ENCODE measurements around the gene RGL2. TPM values are rescaled to one million over a fixed set of nuclear protein-coding genes. Genes with fewer than 3 reads are reported as not detected.
"Not testable (repeated sequence)": the region's sequence is repeated elsewhere in the genome, so short reads cannot be mapped to it uniquely, and the experiment has no call there.

RGL2 gene
- total RNA-seq, 2 donors from 2014 or later, result 34.3 to 43.7 TPM

GRCh38 chr6:33272275-33273128 lies 26.2 kb downstream of the RGL2 start:
- Mint-ChIP-seq H3K27ac (peak overlapping the region; percentile 98), H3K9me3 (no peaks in the 10 kb centered on the region), H3K27me3 (ENCODE audit: low read depth) (no peaks in the 10 kb centered on the region), H3K36me3 (ENCODE audit: insufficient read depth in 2 of 2) (peaks cover 28 to 55% of the 10 kb centered on the region in 2 donors), H3K4me1 (ENCODE audit: low read depth) (peaks cover 66% of the 10 kb centered on the region), H3K4me3 (peak overlapping the region; percentile 94 to 98)
- peak; percentile 2 to 4 for ATAC-seq (replicated peaks in 1 of 2)
- DNase-seq, result no peak

DNA sequence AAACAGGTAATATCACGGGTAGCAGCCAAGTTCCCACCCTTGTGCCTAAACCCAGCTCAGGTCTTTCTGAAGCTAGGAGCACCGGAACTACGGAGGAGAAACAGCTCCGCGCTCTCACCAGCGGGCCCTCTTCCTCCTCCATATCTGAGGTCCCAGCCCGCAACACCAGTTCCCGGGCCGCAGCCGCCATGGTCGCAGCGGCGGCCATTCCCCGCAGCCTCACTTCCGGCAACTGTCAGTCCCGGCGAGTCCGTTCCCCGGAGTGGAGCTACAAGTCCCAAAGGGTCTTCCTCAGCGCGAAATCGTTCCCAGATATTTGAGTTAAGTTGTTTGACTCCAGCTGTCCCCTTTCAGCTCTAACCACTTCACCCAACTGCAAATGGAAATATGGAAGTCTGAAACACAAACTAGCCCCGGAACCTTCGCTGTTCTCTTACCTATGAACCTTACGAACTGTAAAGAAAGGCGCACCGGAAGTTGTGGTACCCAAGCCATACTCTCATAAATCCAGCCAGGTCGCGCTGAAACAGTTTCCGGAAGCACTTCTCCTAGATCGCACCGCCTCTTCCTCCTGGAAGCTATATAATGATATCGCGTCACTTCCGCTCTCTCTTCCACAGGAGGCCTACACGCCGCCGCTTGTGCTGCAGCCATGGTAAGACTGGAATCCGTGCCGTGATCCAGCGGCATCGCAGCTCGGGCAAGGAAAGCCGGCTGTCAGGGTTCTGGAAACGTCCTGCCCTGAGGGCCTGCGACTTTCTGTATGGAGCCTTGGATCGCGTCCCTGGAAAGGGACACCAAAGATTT lies 27.1 kb downstream of the RGL2 start, which contains the start of the genes RPS18 and VPS52:
TSS of gene RPS18 (plus strand) at position 608 of the 807 bp plus-strand sequence. CDS start at position 653, 45 bp downstream.
TSS of gene VPS52 (minus strand) at position 409 of the 807 bp plus-strand sequence. CDS start at position 208, 201 bp downstream.
- DNase-seq, result peak; percentile 91 to 94
- H3K27ac Mint-ChIP-seq, result peak within 1 kb of the TSS; percentile 98
- ATAC-seq (replicated peaks in 1 of 2), result peak; percentile 91 to 93
- H3K4me1 Mint-ChIP-seq (ENCODE audit: low read depth), result peaks cover 61% of the 10 kb centered on the region
- H3K36me3 Mint-ChIP-seq (ENCODE audit: insufficient read depth in 2 of 2), result peaks cover 28 to 54% of the 10 kb centered on the region in 2 donors
- H3K9me3 Mint-ChIP-seq, result no peaks in the 10 kb centered on the region
- peak within 1 kb of the TSS; percentile 94 to 98 for H3K4me3 Mint-ChIP-seq
- H3K27me3 Mint-ChIP-seq (ENCODE audit: low read depth), result no peaks in the 10 kb centered on the region

- Mint-ChIP-seq H3K27ac (peak overlapping the region; percentile 98), H3K4me1 (ENCODE audit: low read depth) (peaks cover 55% of the 10 kb centered on the region), H3K4me3 (peak overlapping the region; percentile 94 to 98), H3K27me3 (ENCODE audit: low read depth) (no peaks in the 10 kb centered on the region), H3K9me3 (no peaks in the 10 kb centered on the region), H3K36me3 (ENCODE audit: insufficient read depth in 2 of 2) (peaks cover 28 to 54% of the 10 kb centered on the region in 2 donors)
- ATAC-seq (replicated peaks in 1 of 2) (no peak), DNase-seq (no peak)
Observed at GRCh38 chr6:33271117-33271467, 27.6 kb downstream of the RGL2 start.

GRCh38 chr6:33264015-33264414 lies 34.7 kb downstream of the RGL2 start:
- ATAC-seq (replicated peaks in 1 of 2), result no peak
- peaks cover 2 to 33% of the 10 kb centered on the region in 2 donors for H3K36me3 Mint-ChIP-seq (ENCODE audit: insufficient read depth in 2 of 2)
- no peak for DNase-seq
- no peak overlapping the region for H3K4me3 Mint-ChIP-seq
- H3K9me3 Mint-ChIP-seq, result no peaks in the 10 kb centered on the region
- no peak overlapping the region for H3K27ac Mint-ChIP-seq
- H3K27me3 Mint-ChIP-seq (ENCODE audit: low read depth), result no peaks in the 10 kb centered on the region
- H3K4me1 Mint-ChIP-seq (ENCODE audit: low read depth), result no peaks in the 10 kb centered on the region

DNA sequence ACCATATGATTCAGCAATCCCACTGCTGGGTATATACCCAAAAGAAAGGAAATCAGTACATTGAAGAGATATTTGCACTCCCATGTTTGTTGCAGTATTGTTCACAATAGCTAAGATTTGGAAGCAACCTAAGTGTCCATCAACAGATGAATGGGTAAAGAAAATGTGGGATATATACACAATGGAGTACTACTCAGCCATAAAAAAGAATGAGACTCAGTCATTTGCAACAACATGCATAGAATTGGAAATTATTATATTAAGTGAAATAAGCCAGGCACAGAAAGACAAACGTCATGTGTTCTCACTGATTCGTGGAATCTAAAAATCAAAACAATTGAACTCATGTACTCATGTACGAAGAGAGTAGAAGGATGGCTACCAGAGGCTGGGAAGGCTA lies 36.3 kb downstream of the RGL2 start:
- H3K27me3 Mint-ChIP-seq (ENCODE audit: low read depth); H3K9me3 Mint-ChIP-seq; DNase-seq; H3K4me1 Mint-ChIP-seq (ENCODE audit: low read depth); ATAC-seq (replicated peaks in 1 of 2); H3K4me3 Mint-ChIP-seq; H3K27ac Mint-ChIP-seq: not testable (repeated sequence)
- peaks cover 2 to 27% of the 10 kb centered on the region in 2 donors for H3K36me3 Mint-ChIP-seq (ENCODE audit: insufficient read depth in 2 of 2)

DNA sequence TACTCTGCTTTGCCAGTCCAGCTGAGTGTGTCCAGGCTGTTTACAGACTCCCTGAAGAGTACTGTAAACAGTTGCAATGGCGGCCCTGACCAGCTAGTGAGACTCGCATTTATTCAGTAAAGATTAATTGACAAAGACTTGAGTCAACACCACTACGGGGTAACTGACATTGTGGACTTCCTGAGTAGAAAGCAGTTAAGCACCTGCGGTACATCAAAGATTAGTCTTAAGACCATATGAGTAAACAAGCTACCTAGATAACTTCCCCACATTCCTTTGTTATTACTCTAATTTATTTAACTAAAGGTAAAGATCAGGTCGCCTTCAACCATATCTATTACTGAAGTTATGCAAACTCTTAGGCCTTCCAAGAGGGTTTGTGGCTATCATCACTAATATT lies 39.7 kb downstream of the RGL2 start:
- no peak for ATAC-seq (replicated peaks in 1 of 2)
- H3K9me3 Mint-ChIP-seq, result no peaks in the 10 kb centered on the region
- no peak overlapping the region for H3K27ac Mint-ChIP-seq
- no peak overlapping the region for H3K4me3 Mint-ChIP-seq
- no peaks in the 10 kb centered on the region for H3K4me1 Mint-ChIP-seq (ENCODE audit: low read depth)
- DNase-seq, result no peak
- peaks cover 2 to 21% of the 10 kb centered on the region in 2 donors for H3K36me3 Mint-ChIP-seq (ENCODE audit: insufficient read depth in 2 of 2)
- no peaks in the 10 kb centered on the region for H3K27me3 Mint-ChIP-seq (ENCODE audit: low read depth)

DNA sequence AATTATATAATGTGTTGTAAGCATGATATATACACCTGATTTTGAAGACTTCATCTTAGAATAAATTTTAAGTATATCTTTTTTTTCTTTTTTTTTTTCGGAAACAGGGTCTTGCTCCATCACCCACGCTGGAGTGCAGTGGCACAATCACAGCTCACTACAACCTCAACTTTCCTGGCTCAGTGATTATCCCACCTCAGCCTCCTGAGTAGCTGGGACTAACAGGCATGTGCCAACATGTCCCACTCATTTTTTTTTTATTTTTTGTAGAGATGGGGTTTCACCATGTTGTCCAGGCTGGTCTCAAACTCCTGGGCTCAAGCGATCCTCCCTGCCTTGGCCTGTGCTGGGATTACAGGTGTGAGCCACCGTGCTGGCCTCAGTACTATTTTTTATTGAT lies 44.2 kb downstream of the RGL2 start:
- no peaks in the 10 kb centered on the region for H3K27me3 Mint-ChIP-seq (ENCODE audit: low read depth)
- no peaks in the 10 kb centered on the region for H3K9me3 Mint-ChIP-seq
- no peak overlapping the region for H3K4me3 Mint-ChIP-seq
- no peak overlapping the region for H3K27ac Mint-ChIP-seq
- peaks cover 24% of the 10 kb centered on the region for H3K4me1 Mint-ChIP-seq (ENCODE audit: low read depth)
- ATAC-seq (replicated peaks in 1 of 2) (no peak), DNase-seq (no peak)
- H3K36me3 Mint-ChIP-seq (ENCODE audit: insufficient read depth in 2 of 2), result peaks cover 7 to 22% of the 10 kb centered on the region in 2 donors

DNA sequence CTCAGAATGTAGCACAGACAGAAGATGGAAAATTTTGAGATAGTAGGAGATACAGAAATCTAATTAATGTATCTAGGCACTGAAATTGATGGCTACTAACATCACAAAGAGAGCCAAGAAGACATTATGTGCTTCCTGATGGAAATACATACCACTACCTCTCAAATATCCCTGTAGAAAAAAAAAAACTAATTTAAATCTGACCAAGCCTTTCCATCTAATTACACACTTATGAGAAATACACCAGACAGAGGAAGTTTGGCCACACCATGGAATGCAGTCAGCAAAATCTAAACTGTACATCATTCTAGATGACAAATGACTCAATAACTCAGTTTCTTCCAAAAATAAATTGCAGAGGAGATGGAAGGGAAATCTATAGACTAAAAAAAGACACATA lies 46.0 kb downstream of the RGL2 start:
- H3K27me3 Mint-ChIP-seq (ENCODE audit: low read depth), result no peaks in the 10 kb centered on the region
- DNase-seq (no peak), ATAC-seq (replicated peaks in 1 of 2) (no peak)
- H3K36me3 Mint-ChIP-seq (ENCODE audit: insufficient read depth in 2 of 2), result peaks cover 7 to 18% of the 10 kb centered on the region in 2 donors
- peaks cover 34% of the 10 kb centered on the region for H3K4me1 Mint-ChIP-seq (ENCODE audit: low read depth)
- peak overlapping the region; percentile 83 for H3K27ac Mint-ChIP-seq
- H3K4me3 Mint-ChIP-seq, result no peak overlapping the region
- no peaks in the 10 kb centered on the region for H3K9me3 Mint-ChIP-seq

- ATAC-seq (replicated peaks in 1 of 2) (no peak), DNase-seq (no peak)
- H3K4me3 Mint-ChIP-seq, result peak overlapping the region in 1 of 2 donors; percentile 94
- H3K27ac Mint-ChIP-seq, result peak overlapping the region; percentile 54
- H3K36me3 Mint-ChIP-seq (ENCODE audit: insufficient read depth in 2 of 2), result peaks cover 7 to 18% of the 10 kb centered on the region in 2 donors
- no peaks in the 10 kb centered on the region for H3K9me3 Mint-ChIP-seq
- H3K4me1 Mint-ChIP-seq (ENCODE audit: low read depth), result peaks cover 34% of the 10 kb centered on the region
- no peaks in the 10 kb centered on the region for H3K27me3 Mint-ChIP-seq (ENCODE audit: low read depth)
Observed at GRCh38 chr6:33251395-33252012, 47.2 kb downstream of the RGL2 start.

GRCh38 chr6:33250731-33251130 lies 48.0 kb downstream of the RGL2 start:
- H3K4me3 Mint-ChIP-seq, result peak overlapping the region; percentile 94 to 95
- ATAC-seq (replicated peaks in 1 of 2), result no peak

DNA sequence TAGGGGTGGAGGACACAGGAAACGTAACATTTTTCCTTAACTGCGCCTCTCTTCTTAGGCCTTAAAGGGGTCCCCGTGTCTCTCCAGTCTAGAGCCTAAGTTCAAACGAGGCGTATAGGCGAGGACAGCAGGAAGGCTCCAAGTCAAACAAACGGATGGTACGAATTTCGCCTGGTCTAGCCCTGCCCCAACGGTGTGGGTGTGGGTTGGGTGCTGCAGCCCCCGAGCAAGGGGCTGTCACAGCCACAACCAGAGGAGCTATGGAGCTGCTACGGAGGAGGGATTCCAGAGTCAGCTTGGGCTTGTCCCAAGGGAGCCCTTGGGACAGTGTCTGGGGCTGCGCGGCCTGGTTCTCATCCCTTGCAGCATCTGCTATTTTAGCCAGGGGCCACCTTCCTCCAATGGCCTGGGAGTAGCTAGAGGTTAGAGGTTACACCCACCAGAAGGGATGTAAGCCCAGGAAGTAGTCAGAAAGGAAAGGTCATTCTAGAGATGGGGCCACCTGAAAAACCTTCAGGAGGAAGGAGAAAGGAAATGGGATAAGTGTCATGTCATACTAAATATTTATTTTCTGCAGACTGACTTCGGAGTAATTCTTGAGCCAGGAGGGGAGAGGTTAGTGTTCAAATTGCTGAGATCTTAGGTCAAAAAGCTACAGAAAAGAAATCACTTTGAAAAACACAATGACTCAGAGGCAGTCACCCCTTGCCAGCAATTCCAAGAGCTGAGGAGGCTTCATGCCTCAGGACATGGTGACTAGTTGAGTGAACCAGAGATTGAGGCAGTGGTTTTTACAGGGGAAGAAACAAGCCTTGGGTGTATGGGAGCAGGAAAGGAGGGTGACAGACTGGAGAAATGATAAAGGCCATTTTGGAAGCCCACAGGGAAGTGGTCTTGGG lies 48.8 kb downstream of the RGL2 start:
- H3K36me3 Mint-ChIP-seq (ENCODE audit: insufficient read depth in 2 of 2), result peaks cover 7 to 18% of the 10 kb centered on the region in 2 donors
- no peaks in the 10 kb centered on the region for H3K9me3 Mint-ChIP-seq
- H3K4me3 Mint-ChIP-seq, result peak overlapping the region; percentile 94 to 95
- DNase-seq, result peak; percentile 27 to 51
- no peak for ATAC-seq (replicated peaks in 1 of 2)
- peak overlapping the region; percentile 63 for H3K27ac Mint-ChIP-seq
- peaks cover 34% of the 10 kb centered on the region for H3K4me1 Mint-ChIP-seq (ENCODE audit: low read depth)
- no peaks in the 10 kb centered on the region for H3K27me3 Mint-ChIP-seq (ENCODE audit: low read depth)

More at GRCh38 chr6:33250731-33251130, 48.0 kb downstream of the RGL2 start:
- Mint-ChIP-seq H3K27me3 (ENCODE audit: low read depth) (no peaks in the 10 kb centered on the region), H3K4me1 (ENCODE audit: low read depth) (peaks cover 34% of the 10 kb centered on the region), H3K9me3 (no peaks in the 10 kb centered on the region), H3K27ac (peak overlapping the region; percentile 63), H3K36me3 (ENCODE audit: insufficient read depth in 2 of 2) (peaks cover 7 to 18% of the 10 kb centered on the region in 2 donors)
- no peak for DNase-seq
